Endothelial cell of umbilical vein (primary cell): Measurements from ENCODE around the gene PRXL2A.

Experiments used
- EZH2 ChIP-seq: IDR thresholded peaks from 2 replicates; pipeline ENCODE4 v1.6.1; 2012; ENCODE audit warnings: borderline replicate concordance, low read depth, mild to moderate bottlenecking, moderate library complexity, low read length, inconsistent platforms; ENCODE audit not compliant: severe bottlenecking
- JUN ChIP-seq: IDR thresholded peaks from 2 replicates; pipeline ENCODE4 v1.6.1; 2011; ENCODE audit warnings: borderline replicate concordance, low read depth; ENCODE audit not compliant: insufficient read length, insufficient read depth
- POLR2A ChIP-seq: IDR thresholded peaks from 2 replicates; pipeline ENCODE4 v1.6.1; 2012; ENCODE audit warnings: low read depth, mild to moderate bottlenecking, control low read depth, low read length
- TF ChIP-seq, protein P1 (sequence below), 2 donors: IDR thresholded peaks; 1 replicate in 1 of 2; 2 replicates in 1 of 2; pipeline ENCODE4 v1.5.1; 2011; ENCODE audit warnings: low read length in 2 of 2, mild to moderate bottlenecking in 2 of 2, moderate library complexity in 2 of 2, control low read depth in 1 of 2, inconsistent platforms in 1 of 2, low read depth in 1 of 2; ENCODE audit not compliant: insufficient read depth in 1 of 2; ENCODE audit errors: extremely low read depth in 1 of 2

DNA sequence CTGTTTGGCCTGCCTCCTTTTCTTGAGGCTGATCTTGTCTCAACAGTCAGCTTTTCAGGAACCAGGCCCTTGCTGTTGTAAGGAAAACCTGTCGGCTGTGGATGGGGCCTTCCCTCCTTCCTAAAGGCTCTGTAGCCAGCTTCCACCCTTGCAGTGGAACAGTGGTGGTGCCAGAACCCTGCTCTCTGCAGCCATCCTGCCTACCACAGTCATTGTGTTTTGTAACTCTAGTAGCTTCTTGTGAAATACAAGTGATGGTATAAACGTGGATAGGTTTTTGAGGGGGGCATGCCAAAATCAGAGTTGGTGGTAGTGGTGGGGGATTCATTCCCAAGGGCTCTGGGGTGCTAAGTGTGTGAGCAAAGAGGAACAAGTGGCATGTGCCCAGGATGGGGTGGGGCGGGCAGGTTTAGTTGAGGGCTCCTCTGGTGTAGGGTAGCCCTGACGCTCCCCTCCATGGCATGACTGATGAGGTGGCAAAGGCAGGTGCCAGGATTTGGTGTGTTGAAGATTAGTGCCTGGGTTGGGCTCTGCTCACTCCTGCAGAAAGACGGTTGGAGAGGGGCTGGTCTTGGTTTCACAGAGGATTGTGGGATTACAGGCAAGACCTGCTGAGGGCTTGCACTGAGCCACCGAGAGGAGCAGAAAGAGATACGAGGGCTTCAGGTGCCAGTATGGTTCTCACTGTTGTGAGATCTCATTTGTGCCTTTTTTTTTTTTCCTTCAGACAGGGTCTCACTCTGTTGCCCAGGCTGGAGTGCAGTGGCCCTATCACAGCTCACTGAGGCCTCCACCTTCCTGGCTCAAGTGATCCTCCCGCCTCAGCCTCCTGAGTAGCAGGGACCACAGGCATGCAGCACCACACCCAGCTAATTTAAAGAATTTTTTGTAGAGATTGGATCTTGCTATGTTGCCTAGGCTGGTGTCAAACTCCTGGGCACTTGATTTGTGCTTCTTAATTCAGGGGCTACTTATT lies 53.1 kb downstream of the PRXL2A start:
- TF ChIP-seq, protein P1, sequence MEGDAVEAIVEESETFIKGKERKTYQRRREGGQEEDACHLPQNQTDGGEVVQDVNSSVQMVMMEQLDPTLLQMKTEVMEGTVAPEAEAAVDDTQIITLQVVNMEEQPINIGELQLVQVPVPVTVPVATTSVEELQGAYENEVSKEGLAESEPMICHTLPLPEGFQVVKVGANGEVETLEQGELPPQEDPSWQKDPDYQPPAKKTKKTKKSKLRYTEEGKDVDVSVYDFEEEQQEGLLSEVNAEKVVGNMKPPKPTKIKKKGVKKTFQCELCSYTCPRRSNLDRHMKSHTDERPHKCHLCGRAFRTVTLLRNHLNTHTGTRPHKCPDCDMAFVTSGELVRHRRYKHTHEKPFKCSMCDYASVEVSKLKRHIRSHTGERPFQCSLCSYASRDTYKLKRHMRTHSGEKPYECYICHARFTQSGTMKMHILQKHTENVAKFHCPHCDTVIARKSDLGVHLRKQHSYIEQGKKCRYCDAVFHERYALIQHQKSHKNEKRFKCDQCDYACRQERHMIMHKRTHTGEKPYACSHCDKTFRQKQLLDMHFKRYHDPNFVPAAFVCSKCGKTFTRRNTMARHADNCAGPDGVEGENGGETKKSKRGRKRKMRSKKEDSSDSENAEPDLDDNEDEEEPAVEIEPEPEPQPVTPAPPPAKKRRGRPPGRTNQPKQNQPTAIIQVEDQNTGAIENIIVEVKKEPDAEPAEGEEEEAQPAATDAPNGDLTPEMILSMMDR (IDR thresholded peaks at IDR 0.05; ENCODE audit: extremely low read depth in 1 of 2, insufficient read depth in 1 of 2, low read depth in 1 of 2, low read length in 2 of 2), result no peak
- no peak for TF ChIP-seq POLR2A
- TF ChIP-seq EZH2, result no peak
- no peak for TF ChIP-seq JUN
